Measurements from ENCODE around the gene SEMA3F.
"Not testable (repeated sequence)": the region's sequence is repeated elsewhere in the genome, so short reads cannot be mapped to it uniquely, and the experiment has no call there.

Gene SEMA3F

DNA sequence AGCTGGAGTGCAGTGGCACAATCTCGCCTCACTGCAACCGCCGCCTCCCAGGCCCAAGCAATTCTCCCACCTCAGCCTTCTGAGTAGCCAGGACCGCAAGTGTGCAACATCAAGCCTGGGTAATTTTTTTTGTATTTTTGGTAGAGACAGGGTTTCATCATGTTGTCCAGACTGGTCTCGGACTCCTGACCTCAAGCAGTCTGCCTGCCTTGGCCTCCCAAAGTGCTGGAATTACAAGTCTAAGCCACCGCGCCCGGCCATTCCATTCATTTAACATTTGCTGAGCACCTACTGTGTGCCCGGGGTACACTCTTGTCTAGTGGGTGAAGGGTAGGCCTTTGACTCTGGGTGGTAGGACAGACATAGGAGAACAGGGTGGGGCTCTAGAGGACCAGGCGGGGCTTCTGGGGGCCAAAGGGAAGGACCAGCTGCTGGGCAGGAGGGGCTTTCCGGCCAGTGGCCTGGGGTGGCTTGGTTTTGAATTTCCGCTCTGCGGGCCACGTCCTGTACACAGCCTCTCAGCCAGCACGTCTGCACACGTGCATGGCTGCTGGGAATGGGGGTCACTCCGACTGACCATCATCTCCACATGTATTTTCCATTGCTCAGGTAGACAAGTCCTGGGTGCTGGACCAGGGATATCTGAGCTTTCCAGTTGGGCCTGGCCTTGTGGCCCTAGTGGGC, 52.4 kb downstream of the SEMA3F start:
- DNase-seq (ENCODE audit: insufficient read length, low spot score), result no peak
- FAIRE-seq, result no peak

DNA sequence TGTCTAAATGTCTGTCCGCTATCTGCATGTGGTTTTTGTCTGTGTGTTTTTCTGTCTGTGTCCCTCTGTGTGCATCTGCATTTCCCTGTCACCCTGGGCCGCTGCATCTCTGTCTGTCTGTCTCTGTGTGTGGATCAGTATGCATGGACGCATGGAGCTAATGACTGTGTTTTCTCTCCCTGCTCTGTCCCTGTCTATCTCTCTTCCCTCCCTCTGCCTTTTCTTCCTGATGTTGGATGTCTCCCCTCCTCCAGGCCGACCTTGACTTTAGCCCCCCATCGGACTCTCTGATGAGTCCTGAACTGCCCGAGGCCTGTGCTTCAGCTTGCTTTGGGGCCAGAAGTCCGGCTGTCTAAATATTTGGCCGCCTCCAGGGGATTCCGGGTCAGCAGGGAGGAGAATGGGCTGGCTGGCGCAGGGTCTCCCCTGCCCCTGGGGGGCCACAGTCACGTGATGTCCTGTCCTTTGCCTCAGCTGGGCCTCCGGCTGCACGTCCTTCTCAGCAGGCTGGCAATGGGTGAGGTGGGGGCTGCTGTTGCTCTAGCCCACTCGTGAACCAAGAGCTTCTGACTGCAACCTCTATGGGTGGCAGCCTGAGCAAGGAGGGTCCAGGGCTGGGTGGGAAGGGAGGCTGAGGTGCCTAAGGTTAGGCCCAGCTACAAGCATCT, 53.7 kb downstream of the SEMA3F start:
- FAIRE-seq (no peak), DNase-seq (ENCODE audit: insufficient read length, low spot score) (no peak)

DNA sequence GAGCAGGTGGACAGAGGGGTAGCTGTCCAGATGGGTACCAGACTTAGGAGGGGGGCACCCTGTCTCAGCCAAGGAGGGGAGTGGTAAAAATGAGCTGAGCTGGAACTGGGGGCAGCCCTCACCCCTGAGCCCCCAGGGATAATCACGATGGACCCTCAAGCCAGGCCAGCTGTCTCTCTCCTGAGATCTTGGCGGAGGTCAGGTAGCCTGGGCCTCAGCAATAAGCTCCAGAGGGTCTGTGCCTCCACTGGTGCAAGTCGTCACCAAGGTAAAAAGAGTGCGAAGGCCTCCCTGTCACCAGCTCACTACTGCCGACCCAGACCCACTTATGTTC, 55.0 kb downstream of the SEMA3F start:
- FAIRE-seq, result no peak
- DNase-seq (ENCODE audit: insufficient read length, low spot score), result no peak

DNA sequence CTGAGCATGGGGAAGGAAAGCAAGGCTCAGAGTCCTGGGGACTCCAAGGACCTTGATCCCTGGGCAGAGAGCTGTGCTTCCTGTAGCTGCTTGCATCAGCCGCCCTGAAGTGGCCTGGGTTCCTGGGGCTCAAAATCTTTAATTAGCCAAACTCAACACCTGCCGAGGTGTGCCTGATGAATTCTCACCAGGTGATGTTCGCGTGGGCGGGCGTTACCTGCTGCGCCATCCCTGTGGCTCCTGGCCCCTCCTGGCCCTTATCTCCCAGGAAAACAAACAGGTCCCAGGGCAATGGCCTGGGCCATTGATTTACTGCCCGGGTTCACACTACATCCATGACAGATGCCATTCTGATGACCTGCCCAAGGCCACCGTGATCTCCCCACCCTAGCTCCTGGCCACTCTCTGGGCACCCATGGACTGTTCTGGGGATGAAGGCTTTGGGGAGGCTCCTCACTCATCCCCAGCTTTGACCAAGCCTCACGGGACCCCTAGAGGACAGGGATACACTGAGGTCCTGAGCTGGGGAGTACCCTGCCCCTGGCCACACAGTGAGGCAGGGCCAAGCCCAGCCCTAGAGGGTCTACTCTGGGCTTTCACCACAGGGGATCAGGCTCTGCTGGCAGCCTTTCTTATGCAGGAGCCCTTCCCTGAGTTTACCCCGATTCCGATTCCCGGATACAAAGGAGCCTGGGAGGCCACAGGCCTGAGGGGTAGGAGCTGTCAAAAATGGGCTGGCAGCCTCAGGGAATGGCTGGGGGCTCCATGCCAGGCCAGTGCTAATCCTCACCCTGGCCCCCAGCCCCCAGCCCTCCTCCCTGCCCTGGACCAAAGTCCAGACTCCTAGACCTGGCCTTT, 55.6 kb downstream of the SEMA3F start:
- FAIRE-seq, result no peak
- no peak for DNase-seq (ENCODE audit: insufficient read length, low spot score)

DNA sequence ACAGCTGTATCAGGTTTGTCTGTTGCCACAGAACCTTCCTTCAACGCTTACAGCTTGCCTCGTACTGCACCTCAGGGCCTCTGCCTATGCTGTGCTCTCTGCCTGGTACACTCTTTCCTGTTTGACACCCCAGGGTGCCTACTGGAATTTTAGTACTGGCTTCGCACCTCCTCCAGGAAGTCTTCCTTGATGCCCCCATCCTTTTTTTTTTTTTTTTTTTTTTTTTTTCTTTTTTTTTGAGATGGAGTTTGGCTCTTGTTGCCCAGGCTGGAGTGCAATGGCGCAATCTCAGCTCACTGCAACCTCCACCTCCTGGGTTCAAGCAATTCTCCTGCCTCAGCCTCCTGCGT, 56.2 kb downstream of the SEMA3F start:
- not testable (repeated sequence) for FAIRE-seq; DNase-seq (ENCODE audit: insufficient read length, low spot score)

DNA sequence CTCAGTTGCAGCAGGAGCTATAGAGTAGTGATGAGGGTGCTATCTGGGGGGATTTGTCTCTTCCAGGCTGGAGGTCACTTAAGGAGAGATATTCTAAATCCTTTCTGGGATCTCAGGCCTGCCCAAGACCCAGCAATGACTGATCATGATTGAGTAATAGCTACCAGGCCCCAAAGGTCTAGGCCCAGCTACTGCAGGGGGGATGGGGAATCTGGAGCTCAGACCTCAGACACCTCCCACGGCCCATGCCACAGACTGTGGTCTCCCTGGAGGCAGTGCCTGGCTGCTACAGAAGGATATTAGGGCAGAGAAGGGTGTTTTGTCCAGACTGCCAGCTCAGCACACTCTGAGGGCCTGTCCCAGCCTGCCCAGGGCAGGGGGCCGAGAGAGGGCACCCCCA, 56.8 kb downstream of the SEMA3F start:
- DNase-seq (ENCODE audit: insufficient read length, low spot score) (peak; percentile 63), FAIRE-seq (no peak)

DNA sequence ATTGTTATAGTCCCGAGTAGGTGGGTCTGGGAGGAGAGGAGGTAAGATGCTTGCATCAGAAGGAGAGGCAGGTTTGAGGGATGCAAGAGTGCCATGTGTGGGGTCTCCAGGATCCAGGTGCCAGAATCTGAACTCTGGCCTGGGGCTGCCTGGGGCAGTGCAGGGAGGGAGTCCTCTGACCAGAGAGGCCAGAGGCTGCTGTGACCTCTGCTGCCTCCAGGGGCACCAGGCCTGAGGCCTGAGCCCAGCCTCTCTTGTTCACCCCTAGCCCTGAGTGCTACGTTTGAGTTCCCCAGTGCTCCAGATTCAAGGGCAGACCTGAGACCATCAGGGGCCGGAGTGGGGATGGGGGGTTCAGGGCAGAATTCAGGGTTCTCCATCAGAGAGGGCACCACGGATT, 57.4 kb downstream of the SEMA3F start:
- no peak for FAIRE-seq
- DNase-seq (ENCODE audit: insufficient read length, low spot score), result no peak

DNA sequence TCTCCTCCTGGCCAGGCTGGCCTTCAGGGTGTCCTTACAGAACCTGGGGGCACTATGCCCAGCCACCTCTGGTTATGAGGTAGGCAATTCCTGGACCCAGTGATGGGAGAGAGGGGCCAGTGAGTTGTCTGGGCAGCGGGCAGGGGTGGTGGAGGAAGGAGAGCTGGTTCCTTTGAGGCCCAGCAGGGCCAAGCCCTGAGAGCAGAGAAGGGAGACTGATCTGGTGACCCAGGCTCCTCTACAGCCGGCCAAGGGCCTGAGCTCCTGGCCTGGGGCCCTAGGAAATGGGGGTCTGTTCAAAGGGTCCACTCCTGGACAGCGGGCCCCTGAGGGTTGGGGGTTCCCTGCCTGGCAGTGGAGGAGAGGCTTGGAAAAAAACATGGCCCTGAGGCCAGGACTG, 57.8 kb downstream of the SEMA3F start:
- DNase-seq (ENCODE audit: insufficient read length, low spot score), result no peak
- FAIRE-seq, result no peak

DNA sequence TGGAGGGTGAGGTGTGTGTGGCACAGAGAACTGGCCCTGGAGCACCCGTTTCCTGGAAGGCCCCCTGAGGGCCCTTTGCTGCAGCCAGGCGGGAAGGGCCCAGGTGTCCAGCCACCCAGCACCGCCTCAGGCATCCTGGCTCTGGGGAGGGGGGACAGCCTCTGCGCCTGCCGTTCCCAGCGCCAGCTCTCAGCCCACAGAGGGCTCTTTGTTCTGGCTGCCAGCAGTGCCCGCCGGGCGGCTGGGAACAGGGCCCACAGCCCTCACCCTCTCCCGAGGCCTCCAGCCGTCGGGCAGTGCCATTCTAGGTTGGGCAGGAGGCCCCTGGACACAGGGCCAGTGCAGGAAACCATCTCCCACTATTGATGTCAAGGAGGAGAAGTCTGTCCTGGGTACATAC, 58.2 kb downstream of the SEMA3F start:
- FAIRE-seq (no peak), DNase-seq (ENCODE audit: insufficient read length, low spot score) (no peak)

DNA sequence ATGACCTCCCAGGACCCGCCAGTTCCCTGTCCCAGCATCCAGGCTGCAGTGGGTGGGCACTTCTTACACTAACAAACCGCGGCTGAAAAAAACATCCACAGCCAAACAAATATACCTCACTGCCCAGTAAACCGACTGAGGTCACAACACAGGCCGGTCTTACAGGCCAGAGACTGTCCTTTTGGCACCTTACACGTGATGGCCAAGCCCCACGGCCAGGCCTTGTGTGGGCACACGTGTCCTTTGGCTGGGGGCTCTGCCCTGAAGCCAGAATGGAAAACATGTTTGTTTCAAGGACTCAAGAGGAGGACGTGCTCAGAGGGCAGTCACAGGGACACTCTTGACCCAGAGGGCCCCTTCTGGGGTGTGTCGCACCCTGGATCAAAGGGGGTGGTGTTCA, 59.7 kb downstream of the SEMA3F start:
- FAIRE-seq (no peak), DNase-seq (ENCODE audit: insufficient read length, low spot score) (no peak)

DNA sequence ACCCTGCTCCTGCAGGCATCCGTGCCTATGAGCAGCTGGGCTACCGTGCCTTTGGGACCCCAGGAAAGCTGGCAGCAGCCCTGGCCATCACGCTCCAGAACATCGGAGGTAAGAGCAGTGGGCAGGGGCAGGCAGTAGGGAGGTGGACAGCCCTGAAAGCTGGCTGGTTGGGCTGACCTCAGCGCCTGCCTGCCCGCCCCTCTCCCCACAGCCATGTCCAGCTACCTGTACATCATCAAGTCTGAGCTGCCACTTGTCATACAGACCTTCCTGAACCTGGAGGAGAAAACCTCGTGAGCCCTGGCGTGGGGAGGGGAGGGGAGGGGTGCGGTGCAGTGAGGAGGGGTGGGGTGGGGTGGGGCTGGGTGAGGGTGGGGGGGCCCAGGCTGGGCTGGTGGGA, 60.4 kb downstream of the SEMA3F start:
- DNase-seq (ENCODE audit: insufficient read length, low spot score), result no peak
- FAIRE-seq, result no peak

DNA sequence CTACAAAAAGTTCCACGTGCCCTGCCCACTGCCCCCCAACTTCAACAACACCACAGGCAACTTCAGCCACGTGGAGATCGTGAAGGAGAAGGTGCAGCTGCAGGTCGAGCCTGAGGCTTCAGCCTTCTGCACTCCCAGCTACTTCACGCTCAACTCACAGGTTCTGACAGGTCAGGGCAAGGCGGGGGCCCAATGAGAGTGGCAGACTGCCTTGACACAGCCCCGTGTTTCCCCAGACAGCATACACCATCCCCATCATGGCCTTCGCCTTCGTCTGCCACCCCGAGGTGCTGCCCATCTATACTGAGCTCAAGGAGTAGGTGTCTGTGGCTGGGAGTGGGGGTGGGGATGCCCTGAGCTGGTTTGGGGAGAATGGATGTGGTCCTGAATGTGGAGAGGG, 62.6 kb downstream of the SEMA3F start:
- DNase-seq (ENCODE audit: insufficient read length, low spot score) (no peak), FAIRE-seq (no peak)

DNA sequence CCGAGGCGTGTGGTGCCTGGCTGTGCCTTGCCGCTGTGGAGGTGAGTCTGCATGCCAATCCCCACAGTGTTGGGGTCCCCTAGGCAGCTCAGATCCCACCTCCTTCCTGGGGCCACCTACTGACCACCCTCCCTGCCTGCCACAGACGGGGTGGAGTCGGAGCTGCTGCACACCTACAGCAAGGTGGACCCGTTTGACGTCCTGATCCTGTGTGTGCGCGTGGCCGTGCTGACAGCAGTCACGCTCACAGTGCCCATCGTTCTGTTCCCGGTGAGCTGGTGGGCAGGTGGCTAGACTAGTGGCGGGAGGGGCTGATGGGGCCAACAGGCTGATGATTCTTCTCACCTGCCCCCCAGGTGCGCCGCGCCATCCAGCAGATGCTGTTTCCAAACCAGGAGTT, 63.3 kb downstream of the SEMA3F start:
- FAIRE-seq (no peak), DNase-seq (ENCODE audit: insufficient read length, low spot score) (no peak)

DNA sequence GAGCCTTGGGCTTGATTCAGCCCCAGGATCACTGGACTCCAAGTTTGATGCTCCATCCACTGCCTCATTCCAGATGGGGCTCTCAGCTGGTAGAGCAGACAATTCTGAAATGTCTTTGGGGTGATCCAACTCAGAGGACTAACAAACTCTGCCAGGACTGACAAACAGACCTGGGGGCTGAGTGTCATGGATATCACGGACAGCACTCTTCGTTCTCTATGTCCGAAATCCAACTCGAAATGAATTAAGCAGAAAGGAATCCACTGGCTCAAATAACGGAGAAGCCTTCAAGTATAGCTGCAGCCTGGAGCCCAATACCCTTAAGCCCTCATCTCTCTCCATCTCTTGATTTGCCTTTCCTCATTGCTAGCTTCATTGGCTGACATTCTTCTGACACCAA, 64.2 kb downstream of the SEMA3F start:
- FAIRE-seq, result no peak

DNA sequence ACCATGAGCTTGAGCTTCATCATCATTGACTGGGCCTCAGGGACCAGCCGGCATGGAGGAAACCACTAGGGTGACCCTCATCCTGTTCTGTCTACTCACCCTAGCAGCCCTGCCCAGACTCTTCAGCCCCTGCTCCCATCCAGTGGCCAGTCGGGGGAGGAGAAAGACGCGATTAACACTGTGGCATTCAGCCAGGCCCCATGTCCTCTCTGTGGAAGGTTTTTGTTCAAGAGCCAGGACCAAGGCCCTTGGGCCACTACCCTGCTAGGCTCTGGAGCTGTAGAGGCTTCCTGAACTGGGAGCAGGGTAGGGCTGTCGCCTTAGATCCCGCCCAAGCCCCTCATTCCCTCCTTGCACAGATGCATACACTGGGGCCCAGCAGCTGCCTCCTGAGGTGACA, 65.0 kb downstream of the SEMA3F start:
- FAIRE-seq (no peak), DNase-seq (ENCODE audit: insufficient read length, low spot score) (no peak)

More for the DNA sequence above, 64.2 kb downstream of the SEMA3F start:
- DNase-seq (ENCODE audit: insufficient read length, low spot score), result no peak

DNA sequence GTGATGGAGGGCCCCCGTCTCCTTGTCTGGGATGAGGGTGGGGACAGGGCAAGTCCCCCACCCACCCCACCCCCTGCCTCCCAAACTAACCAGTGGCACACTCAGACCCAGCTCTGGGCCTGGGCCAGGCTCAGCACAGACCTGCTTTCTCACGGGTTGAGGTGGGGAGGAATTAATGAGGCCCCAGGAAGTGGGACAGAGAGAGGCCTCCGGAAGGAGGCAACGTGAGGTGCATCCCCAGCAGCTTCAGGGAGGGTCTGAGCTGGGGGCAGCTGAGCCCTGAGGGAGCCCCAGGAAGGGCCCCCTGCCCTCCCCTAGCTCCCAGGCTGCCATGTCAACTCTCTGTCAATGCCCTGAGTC, 65.9 kb downstream of the SEMA3F start:
- FAIRE-seq, result no peak
- DNase-seq (ENCODE audit: insufficient read length, low spot score), result no peak

DNA sequence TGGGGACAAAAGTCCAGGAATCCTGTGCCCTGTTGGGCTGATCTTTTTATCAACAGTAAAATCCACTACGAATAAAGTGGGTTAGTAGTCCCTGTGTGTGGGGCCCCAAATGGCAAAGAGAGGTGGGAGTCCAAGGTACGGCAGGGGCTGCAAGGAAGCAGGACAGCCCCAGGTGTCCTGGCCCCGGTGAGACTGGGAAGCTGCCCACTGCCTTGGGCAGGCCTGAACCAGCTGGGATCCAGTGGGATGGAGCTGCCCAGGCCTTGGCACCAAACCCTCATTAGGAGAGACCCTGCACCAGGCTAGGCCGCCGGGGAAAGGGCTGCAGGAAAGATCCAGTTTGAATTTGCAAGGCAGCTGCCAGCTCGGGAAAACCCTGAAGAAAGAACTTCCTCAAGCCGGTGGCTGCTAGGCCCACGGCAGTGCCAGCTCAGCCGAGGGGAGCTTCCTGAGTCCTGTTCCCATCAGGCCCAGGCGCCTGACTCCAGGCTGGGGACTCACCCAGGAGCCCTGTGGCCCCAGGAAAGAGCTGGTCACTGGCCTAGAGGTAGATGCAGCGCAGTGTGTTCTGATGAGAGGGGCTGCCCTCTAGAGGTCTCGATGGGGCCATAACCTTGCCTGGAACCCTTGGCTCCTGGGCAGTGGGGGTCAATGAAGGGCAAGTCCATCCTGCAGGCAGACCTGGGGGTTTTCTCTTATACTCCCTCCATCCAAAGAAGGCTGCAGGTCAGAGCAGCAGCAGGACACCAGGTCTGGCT, 66.5 kb downstream of the SEMA3F start:
- FAIRE-seq (no peak), DNase-seq (ENCODE audit: insufficient read length, low spot score) (no peak)

DNA sequence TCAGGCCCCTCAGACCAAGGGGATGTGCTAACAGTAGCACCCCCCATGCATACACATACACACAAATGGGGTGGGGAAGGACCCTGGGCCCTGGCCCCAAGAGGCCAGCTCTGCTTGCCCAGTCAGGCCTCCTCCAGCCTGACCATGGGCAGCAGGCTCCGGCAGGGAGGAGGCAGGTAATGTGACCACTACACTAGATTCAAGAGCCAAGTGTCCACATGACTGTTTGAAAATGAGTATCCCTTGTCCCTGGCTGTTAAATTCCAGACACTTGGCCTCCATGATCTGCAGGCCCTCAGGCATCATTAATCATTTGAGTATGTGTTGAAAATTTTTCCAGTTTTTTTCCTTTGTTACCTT, 67.0 kb downstream of the SEMA3F start:
- no peak for FAIRE-seq
- no peak for DNase-seq (ENCODE audit: insufficient read length, low spot score)

DNA sequence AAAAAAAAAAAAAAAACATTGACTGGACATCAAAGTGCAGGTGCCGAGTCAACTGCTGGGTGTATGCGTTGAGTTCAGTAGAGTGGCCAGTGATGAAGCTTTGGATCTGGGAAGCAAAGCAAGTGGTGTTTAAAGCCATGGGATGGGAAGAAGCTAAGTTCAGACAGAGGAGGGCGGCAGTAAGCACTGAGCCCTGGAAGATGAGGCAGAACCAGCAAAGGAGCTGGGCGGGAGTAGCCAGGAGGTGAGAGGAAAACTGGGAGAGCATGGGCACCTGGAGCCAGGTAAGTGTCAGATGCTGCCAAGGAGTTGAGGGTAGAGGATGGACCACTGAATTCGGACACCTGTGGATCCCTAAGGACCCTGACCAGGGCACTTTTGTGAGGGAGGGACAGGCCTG, 69.5 kb downstream of the SEMA3F start:
- no peak for FAIRE-seq

DNA sequence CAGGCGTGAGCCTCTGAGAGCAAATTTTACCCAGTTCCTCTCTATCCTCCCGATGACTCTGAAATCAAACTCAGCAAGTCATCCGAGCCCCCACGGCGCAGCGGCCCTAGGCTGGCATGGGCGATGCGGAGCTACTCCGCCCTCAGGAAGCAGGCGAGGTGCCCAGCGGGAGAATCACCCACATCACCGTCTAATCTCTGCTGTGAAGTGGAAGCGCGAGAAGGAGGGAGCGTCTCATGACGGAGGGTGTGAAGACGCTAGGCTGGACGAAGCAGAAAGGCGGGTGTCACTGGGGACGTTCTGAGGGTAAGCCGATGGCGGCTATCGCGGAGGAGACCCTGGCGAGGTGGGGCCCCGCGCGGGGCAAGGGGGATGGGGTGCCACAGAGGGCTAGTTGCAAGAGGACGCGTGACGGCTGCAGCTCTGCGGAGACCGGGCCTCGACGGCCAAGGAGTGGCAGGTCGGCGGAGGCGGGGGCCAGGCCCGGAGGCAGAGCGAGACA, 71.8 kb downstream of the SEMA3F start:
- no peak for FAIRE-seq
- DNase-seq (ENCODE audit: insufficient read length, low spot score), result no peak

More for the DNA sequence above, 69.5 kb downstream of the SEMA3F start:
- no peak for DNase-seq (ENCODE audit: insufficient read length, low spot score)

All from HTR-8/SVneo (cell line).